Measurements from ENCODE around the gene NFATC1.

- TF ChIP-seq ZFP3 (CRISPR knock-in tag; IDR thresholded peaks at IDR 0.05) (no peak), CREB5 (CRISPR knock-in tag; IDR thresholded peaks at IDR 0.05; ENCODE audit: low read depth) (no peak), PATZ1 (CRISPR knock-in tag; IDR thresholded peaks at IDR 0.05; ENCODE audit: borderline replicate concordance) (no peak), ZNF70 (CRISPR knock-in tag; IDR thresholded peaks at IDR 0.05) (no peak), ESRRG (CRISPR knock-in tag; IDR thresholded peaks at IDR 0.05) (no peak), ZNF565 (CRISPR knock-in tag; conservative IDR thresholded peaks at IDR 0.05; ENCODE audit: low read depth) (no peak), ARNTL (CRISPR knock-in tag; IDR thresholded peaks at IDR 0.05; ENCODE audit: borderline replicate concordance, low read depth) (no peak), GLIS3 (CRISPR knock-in tag; IDR thresholded peaks at IDR 0.05) (no peak)
These were observed 128.0 kb downstream of the NFATC1 start for GRCh38 chr18:79523736-79524180.
